Stimulated activated CD8-positive, alpha-beta memory T cell treated with anti-CD3 and anti-CD28 coated beads, Interleukin-12 subunit alpha, Interleukin-12 subunit beta, amount 100 ng/mL, for 1 hour (primary cell): ENCODE results near the gene AGMAT.

Experiments
- DNase-seq: peaks from one replicate; pipeline ENCODE4 v3.0.0-alpha.2; 2020; ENCODE audit warnings: low read depth

The AGMAT gene

GRCh38 chr1:15584489-15585363, at the start of gene AGMAT:
TSS of gene AGMAT (minus strand) at chr1:15585051. CDS start at chr1:15584967, 84 bp downstream.
- no peak for DNase-seq

- DNase-seq, result no peak
These were observed 49.0 kb upstream of the AGMAT start for GRCh38 chr1:15633756-15634420.

- no peak for DNase-seq
These were observed 43.2 kb upstream of the AGMAT start for GRCh38 chr1:15628003-15628402.

GRCh38 chr1:15627343-15627988, 42.6 kb upstream of the AGMAT start:
- no peak for DNase-seq

GRCh38 chr1:15626269-15626950, 41.6 kb upstream of the AGMAT start:
- DNase-seq, result no peak

GRCh38 chr1:15625056-15625917, 40.4 kb upstream of the AGMAT start:
- no peak for DNase-seq

- no peak for DNase-seq
These were observed 39.4 kb upstream of the AGMAT start for GRCh38 chr1:15624133-15624714.

- DNase-seq, result no peak
These were observed 38.6 kb upstream of the AGMAT start for GRCh38 chr1:15623435-15623834.

- DNase-seq, result no peak
These were observed 38.0 kb upstream of the AGMAT start for GRCh38 chr1:15622712-15623373.

GRCh38 chr1:15621975-15622374, 37.1 kb upstream of the AGMAT start:
- DNase-seq, result no peak

- no peak for DNase-seq
These were observed 36.2 kb upstream of the AGMAT start for GRCh38 chr1:15620902-15621682.

- no peak for DNase-seq
These were observed 35.3 kb upstream of the AGMAT start for GRCh38 chr1:15620155-15620545.

GRCh38 chr1:15618655-15619525, 34.0 kb upstream of the AGMAT start:
- no peak for DNase-seq

- no peak for DNase-seq
These were observed 33.3 kb upstream of the AGMAT start for GRCh38 chr1:15618077-15618654.

GRCh38 chr1:15617173-15618076, 32.6 kb upstream of the AGMAT start, which contains the start of gene DDI2:
TSS of gene DDI2 (plus strand) at chr1:15617458. CDS start at chr1:15617671, 213 bp downstream.
- DNase-seq, result peak; percentile 81

- DNase-seq, result no peak
These were observed 31.7 kb upstream of the AGMAT start for GRCh38 chr1:15616373-15617172.
